HepG2 (cell line): ENCODE measurements around the gene PXMP4. TPM values are rescaled to one million over a fixed set of nuclear protein-coding genes. Genes with fewer than 3 reads are reported as not detected.

ENCODE experiments used
- CHD2 ChIP-seq: IDR thresholded peaks from 2 replicates; pipeline ENCODE4 v1.6.1; 2011; ENCODE audit warnings: low read depth, low read length, improper control_type of control experiment
- GFI1 ChIP-seq: sonication (generic); formaldehyde crosslinking; IDR thresholded peaks from 2 replicates; pipeline ENCODE4 v1.5.0; 2020; ENCODE audit warnings: missing genetic modification reagents, mild to moderate bottlenecking, borderline replicate concordance
- NRL ChIP-seq: sonication (generic); formaldehyde crosslinking; IDR thresholded peaks from 2 replicates; pipeline ENCODE4 v1.5.0; 2020; ENCODE audit warnings: missing genetic modification reagents, mild to moderate bottlenecking, moderate library complexity, borderline replicate concordance
- ZNF382 ChIP-seq: sonication (generic); formaldehyde crosslinking; IDR thresholded peaks from 2 replicates; pipeline ENCODE4 v1.5.0; 2020; ENCODE audit warnings: missing genetic modification reagents, mild to moderate bottlenecking, borderline replicate concordance
- polyA plus RNA-seq, 8 experiments: library from polyadenylated mRNA; depleted of rRNA in 3 of 8; stranded (reverse) in 7 of 8; unstranded in 1 of 8; fragments of >200 nt; fragmentation: Illumina TruSeq in 4 of 8; extraction: Trizol in 4 of 8; gene quantifications; 2 replicates each; pipeline versions ENCODE4 v1.2.1 to v1.2.3, GENCODE V29; 2011 to 2016; ENCODE audit warnings: low read depth in 4 of 8, missing spikeins in 1 of 8, mixed read lengths in 1 of 8; ENCODE audit not compliant: insufficient read depth in 1 of 8
- total RNA-seq, 5 experiments: library from RNA; depleted of rRNA; stranded (reverse); fragments of >200 nt; fragmentation: Illumina TruSeq; extraction: Trizol; gene quantifications; 2 replicates each; pipeline ENCODE4 v1.2.3, GENCODE V29; 2016; ENCODE audit warnings: low read depth in 1 of 5
- TF ChIP-seq, protein P1 (sequence below): sonication (generic); formaldehyde crosslinking; IDR thresholded peaks from 2 replicates; pipeline ENCODE4 v1.5.1; 2020; ENCODE audit warnings: missing genetic modification reagents, mild to moderate bottlenecking, borderline replicate concordance
- TF ChIP-seq, protein P2 (sequence below): sonication (generic); formaldehyde crosslinking; IDR thresholded peaks from 2 replicates; pipeline ENCODE4 v1.5.0; 2020; ENCODE audit warnings: mild to moderate bottlenecking, missing genetic modification reagents, borderline replicate concordance
- TF ChIP-seq, protein P3 (sequence below): IDR thresholded peaks from 2 replicates; pipeline ENCODE4 v1.6.1; 2016; ENCODE audit warnings: mild to moderate bottlenecking
- TF ChIP-seq, protein P4 (sequence below): sonication (generic); formaldehyde crosslinking; IDR thresholded peaks from one replicate; pipeline ENCODE4 v1.5.1; 2020; ENCODE audit warnings: mild to moderate bottlenecking, missing genetic modification reagents; ENCODE audit errors: not compliant biosample characterization

The PXMP4 gene
- total and polyA plus RNA-seq, 2 of the 13 experiments (the other 11 are each of a cell fraction or from before 2014, with no cell fraction given) = not detected

DNA sequence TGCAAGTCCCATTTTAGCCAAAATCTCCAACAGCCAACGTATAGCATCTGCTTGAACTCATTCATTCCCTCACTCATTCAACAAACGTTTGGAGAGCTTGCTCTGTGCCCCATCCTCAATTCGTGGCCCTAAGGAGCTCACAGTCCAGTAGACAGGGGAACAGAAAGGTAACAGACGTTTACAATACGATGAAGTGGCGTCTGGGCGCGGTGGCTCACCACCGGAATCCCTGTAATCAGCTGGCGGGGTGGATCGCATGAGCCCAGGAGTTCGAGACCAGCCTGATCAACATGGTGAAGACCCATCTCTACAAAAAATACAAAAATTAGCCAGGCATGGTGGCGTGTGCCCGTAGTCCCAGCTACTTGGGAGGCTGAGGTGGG is 33.1 kb downstream of the PXMP4 start (continued):
- TF ChIP-seq NRL (CRISPR knock-in tag) (0 out of 2 replicates have a peak, but pooled peaks have one; percentile 32), CHD2 (no peak), ZNF382 (CRISPR knock-in tag) (no peak), GFI1 (CRISPR knock-in tag) (no peak)
- TF ChIP-seq, protein P1, sequence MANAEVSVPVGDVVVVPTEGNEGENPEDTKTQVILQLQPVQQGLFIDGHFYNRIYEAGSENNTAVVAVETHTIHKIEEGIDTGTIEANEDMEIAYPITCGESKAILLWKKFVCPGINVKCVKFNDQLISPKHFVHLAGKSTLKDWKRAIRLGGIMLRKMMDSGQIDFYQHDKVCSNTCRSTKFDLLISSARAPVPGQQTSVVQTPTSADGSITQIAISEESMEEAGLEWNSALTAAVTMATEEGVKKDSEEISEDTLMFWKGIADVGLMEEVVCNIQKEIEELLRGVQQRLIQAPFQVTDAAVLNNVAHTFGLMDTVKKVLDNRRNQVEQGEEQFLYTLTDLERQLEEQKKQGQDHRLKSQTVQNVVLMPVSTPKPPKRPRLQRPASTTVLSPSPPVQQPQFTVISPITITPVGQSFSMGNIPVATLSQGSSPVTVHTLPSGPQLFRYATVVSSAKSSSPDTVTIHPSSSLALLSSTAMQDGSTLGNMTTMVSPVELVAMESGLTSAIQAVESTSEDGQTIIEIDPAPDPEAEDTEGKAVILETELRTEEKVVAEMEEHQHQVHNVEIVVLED (CRISPR knock-in tag) = no peak
- TF ChIP-seq, protein P2, sequence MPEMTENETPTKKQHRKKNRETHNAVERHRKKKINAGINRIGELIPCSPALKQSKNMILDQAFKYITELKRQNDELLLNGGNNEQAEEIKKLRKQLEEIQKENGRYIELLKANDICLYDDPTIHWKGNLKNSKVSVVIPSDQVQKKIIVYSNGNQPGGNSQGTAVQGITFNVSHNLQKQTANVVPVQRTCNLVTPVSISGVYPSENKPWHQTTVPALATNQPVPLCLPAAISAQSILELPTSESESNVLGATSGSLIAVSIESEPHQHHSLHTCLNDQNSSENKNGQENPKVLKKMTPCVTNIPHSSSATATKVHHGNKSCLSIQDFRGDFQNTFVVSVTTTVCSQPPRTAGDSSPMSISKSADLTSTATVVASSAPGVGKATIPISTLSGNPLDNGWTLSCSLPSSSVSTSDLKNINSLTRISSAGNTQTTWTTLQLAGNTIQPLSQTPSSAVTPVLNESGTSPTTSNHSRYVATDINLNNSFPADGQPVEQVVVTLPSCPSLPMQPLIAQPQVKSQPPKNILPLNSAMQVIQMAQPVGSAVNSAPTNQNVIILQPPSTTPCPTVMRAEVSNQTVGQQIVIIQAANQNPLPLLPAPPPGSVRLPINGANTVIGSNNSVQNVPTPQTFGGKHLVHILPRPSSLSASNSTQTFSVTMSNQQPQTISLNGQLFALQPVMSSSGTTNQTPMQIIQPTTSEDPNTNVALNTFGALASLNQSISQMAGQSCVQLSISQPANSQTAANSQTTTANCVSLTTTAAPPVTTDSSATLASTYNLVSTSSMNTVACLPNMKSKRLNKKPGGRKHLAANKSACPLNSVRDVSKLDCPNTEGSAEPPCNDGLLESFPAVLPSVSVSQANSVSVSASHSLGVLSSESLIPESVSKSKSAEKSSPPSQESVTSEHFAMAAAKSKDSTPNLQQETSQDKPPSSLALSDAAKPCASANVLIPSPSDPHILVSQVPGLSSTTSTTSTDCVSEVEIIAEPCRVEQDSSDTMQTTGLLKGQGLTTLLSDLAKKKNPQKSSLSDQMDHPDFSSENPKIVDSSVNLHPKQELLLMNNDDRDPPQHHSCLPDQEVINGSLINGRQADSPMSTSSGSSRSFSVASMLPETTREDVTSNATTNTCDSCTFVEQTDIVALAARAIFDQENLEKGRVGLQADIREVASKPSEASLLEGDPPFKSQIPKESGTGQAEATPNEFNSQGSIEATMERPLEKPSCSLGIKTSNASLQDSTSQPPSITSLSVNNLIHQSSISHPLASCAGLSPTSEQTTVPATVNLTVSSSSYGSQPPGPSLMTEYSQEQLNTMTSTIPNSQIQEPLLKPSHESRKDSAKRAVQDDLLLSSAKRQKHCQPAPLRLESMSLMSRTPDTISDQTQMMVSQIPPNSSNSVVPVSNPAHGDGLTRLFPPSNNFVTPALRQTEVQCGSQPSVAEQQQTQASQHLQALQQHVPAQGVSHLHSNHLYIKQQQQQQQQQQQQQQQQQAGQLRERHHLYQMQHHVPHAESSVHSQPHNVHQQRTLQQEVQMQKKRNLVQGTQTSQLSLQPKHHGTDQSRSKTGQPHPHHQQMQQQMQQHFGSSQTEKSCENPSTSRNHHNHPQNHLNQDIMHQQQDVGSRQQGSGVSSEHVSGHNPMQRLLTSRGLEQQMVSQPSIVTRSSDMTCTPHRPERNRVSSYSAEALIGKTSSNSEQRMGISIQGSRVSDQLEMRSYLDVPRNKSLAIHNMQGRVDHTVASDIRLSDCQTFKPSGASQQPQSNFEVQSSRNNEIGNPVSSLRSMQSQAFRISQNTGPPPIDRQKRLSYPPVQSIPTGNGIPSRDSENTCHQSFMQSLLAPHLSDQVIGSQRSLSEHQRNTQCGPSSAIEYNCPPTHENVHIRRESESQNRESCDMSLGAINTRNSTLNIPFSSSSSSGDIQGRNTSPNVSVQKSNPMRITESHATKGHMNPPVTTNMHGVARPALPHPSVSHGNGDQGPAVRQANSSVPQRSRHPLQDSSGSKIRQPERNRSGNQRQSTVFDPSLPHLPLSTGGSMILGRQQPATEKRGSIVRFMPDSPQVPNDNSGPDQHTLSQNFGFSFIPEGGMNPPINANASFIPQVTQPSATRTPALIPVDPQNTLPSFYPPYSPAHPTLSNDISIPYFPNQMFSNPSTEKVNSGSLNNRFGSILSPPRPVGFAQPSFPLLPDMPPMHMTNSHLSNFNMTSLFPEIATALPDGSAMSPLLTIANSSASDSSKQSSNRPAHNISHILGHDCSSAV (CRISPR knock-in tag) = no peak
- TF ChIP-seq, protein P3, sequence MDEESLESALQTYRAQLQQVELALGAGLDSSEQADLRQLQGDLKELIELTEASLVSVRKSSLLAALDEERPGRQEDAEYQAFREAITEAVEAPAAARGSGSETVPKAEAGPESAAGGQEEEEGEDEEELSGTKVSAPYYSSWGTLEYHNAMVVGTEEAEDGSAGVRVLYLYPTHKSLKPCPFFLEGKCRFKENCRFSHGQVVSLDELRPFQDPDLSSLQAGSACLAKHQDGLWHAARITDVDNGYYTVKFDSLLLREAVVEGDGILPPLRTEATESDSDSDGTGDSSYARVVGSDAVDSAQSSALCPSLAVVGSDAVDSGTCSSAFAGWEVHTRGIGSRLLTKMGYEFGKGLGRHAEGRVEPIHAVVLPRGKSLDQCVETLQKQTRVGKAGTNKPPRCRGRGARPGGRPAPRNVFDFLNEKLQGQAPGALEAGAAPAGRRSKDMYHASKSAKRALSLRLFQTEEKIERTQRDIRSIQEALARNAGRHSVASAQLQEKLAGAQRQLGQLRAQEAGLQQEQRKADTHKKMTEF (CRISPR knock-in tag) = 0 out of 2 replicates have a peak, but pooled peaks have one; percentile 7
- TF ChIP-seq, protein P4, sequence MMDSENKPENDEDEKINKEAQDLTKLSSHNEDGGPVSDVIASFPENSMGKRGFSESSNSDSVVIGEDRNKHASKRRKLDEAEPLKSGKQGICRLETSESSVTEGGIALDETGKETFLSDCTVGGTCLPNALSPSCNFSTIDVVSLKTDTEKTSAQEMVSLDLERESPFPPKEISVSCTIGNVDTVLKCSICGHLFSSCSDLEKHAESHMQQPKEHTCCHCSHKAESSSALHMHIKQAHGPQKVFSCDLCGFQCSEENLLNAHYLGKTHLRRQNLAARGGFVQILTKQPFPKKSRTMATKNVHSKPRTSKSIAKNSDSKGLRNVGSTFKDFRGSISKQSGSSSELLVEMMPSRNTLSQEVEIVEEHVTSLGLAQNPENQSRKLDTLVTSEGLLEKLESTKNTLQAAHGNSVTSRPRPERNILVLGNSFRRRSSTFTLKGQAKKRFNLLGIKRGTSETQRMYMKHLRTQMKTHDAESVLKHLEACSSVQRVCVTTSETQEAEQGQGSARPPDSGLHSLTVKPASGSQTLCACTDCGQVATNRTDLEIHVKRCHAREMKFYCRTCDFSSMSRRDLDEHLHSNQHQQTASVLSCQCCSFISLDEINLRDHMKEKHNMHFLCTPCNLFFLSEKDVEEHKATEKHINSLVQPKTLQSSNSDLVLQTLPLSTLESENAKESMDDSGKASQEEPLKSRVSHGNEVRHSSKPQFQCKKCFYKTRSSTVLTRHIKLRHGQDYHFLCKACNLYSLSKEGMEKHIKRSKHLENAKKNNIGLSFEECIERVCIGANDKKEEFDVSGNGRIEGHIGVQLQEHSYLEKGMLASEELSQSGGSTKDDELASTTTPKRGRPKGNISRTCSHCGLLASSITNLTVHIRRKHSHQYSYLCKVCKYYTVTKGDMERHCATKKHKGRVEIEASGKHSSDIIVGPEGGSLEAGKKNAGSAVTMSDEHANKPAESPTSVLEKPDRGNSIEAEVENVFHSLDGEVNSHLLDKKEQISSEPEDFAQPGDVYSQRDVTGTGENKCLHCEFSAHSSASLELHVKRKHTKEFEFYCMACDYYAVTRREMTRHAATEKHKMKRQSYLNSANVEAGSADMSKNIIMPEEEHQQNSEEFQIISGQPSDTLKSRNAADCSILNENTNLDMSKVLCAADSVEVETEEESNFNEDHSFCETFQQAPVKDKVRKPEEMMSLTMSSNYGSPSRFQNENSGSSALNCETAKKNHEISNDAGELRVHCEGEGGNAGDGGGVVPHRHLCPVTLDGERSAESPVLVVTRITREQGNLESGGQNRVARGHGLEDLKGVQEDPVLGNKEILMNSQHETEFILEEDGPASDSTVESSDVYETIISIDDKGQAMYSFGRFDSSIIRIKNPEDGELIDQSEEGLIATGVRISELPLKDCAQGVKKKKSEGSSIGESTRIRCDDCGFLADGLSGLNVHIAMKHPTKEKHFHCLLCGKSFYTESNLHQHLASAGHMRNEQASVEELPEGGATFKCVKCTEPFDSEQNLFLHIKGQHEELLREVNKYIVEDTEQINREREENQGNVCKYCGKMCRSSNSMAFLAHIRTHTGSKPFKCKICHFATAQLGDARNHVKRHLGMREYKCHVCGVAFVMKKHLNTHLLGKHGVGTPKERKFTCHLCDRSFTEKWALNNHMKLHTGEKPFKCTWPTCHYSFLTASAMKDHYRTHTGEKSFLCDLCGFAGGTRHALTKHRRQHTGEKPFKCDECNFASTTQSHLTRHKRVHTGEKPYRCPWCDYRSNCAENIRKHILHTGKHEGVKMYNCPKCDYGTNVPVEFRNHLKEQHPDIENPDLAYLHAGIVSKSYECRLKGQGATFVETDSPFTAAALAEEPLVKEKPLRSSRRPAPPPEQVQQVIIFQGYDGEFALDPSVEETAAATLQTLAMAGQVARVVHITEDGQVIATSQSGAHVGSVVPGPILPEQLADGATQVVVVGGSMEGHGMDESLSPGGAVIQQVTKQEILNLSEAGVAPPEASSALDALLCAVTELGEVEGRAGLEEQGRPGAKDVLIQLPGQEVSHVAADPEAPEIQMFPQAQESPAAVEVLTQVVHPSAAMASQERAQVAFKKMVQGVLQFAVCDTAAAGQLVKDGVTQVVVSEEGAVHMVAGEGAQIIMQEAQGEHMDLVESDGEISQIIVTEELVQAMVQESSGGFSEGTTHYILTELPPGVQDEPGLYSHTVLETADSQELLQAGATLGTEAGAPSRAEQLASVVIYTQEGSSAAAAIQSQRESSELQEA = no peak
